Endothelial cell (in vitro differentiated cells): ENCODE data around the gene TMC1. TPM values are rescaled to one million over a fixed set of nuclear protein-coding genes. Genes with fewer than 3 reads are reported as not detected.

Experiments
- DNase-seq: peaks from one replicate; pipeline ENCODE4 v3.0.0; 2021; ENCODE audit warnings: low spot score
- H3K27ac Mint-ChIP-seq: one replicate; pipeline ENCODE4 v1.8.0; 2021; ENCODE audit warnings: mixed read lengths, inconsistent platforms; ENCODE audit not compliant: unreplicated experiment
- H3K27me3 Mint-ChIP-seq: one replicate; pipeline ENCODE4 v1.8.0; 2021; ENCODE audit warnings: mild to moderate bottlenecking, moderate library complexity, mixed read lengths, inconsistent platforms; ENCODE audit not compliant: unreplicated experiment
- H3K36me3 Mint-ChIP-seq: one replicate; pipeline ENCODE4 v1.8.0; 2021; ENCODE audit warnings: mild to moderate bottlenecking, low read depth, mixed read lengths, inconsistent platforms; ENCODE audit not compliant: unreplicated experiment
- H3K4me1 Mint-ChIP-seq: one replicate; pipeline ENCODE4 v1.8.0; 2021; ENCODE audit warnings: mild to moderate bottlenecking, mixed read lengths, inconsistent platforms; ENCODE audit not compliant: unreplicated experiment
- H3K4me3 Mint-ChIP-seq: one replicate; pipeline ENCODE4 v1.8.0; 2021; ENCODE audit warnings: mild to moderate bottlenecking, mixed read lengths, inconsistent platforms; ENCODE audit not compliant: unreplicated experiment
- H3K9me3 Mint-ChIP-seq: one replicate; pipeline ENCODE4 v1.8.0; 2021; ENCODE audit warnings: mixed read lengths, inconsistent platforms; ENCODE audit not compliant: unreplicated experiment
- CTCF ChIP-seq: fragments of 200-600 bp; sonication (generic); IDR thresholded peaks from one replicate; pipeline ENCODE4 v1.5.0; 2021; ENCODE audit warnings: antibody characterized with exemption; ENCODE audit not compliant: unreplicated experiment
- total RNA-seq: library from RNA; stranded (reverse); fragmentation: NEBNext Ultra II Directional; extraction: Animal tissue kit (Norgen Biotek cat#: 25700); gene quantifications from one replicate; pipeline ENCODE4 v1.2.1, GENCODE V29; 2021; ENCODE audit not compliant: unreplicated experiment

The TMC1 gene
- total RNA-seq, 1 donor from 2014 or later: not detected

- no peak for TF ChIP-seq CTCF
- Mint-ChIP-seq H3K27ac (no peak overlapping the region), H3K36me3 (no peaks in the 10 kb centered on the region), H3K4me3 (no peak overlapping the region), H3K4me1 (no peaks in the 10 kb centered on the region), H3K9me3 (no peaks in the 10 kb centered on the region), H3K27me3 (no peaks in the 10 kb centered on the region)
- no peak for DNase-seq
Observed at GRCh38 chr9:72704688-72705375, 183.4 kb downstream of the TMC1 start.

GRCh38 chr9:72718503-72718902 is 197.1 kb downstream of the TMC1 start:
- H3K9me3 Mint-ChIP-seq: no peaks in the 10 kb centered on the region
- no peak for DNase-seq
- TF ChIP-seq CTCF: no peak
- no peaks in the 10 kb centered on the region for H3K4me1 Mint-ChIP-seq
- no peak overlapping the region for H3K4me3 Mint-ChIP-seq
- no peak overlapping the region for H3K27ac Mint-ChIP-seq
- peaks cover 3% of the 10 kb centered on the region for H3K27me3 Mint-ChIP-seq
- H3K36me3 Mint-ChIP-seq: no peaks in the 10 kb centered on the region

GRCh38 chr9:72721067-72721466 is 199.7 kb downstream of the TMC1 start:
- Mint-ChIP-seq H3K27ac (no peak overlapping the region), H3K27me3 (peaks cover 3% of the 10 kb centered on the region), H3K4me3 (no peak overlapping the region), H3K9me3 (no peaks in the 10 kb centered on the region), H3K4me1 (no peaks in the 10 kb centered on the region), H3K36me3 (no peaks in the 10 kb centered on the region)
- TF ChIP-seq CTCF: no peak
- no peak for DNase-seq

GRCh38 chr9:72726947-72727346 is 205.5 kb downstream of the TMC1 start:
- Mint-ChIP-seq H3K4me3 (no peak overlapping the region), H3K9me3 (no peaks in the 10 kb centered on the region), H3K27ac (no peak overlapping the region), H3K36me3 (no peaks in the 10 kb centered on the region), H3K27me3 (no peaks in the 10 kb centered on the region), H3K4me1 (no peaks in the 10 kb centered on the region)
- TF ChIP-seq CTCF: no peak
- no peak for DNase-seq

GRCh38 chr9:72728031-72728770 is 206.8 kb downstream of the TMC1 start:
- H3K27ac Mint-ChIP-seq: no peak overlapping the region
- no peaks in the 10 kb centered on the region for H3K4me1 Mint-ChIP-seq

More at GRCh38 chr9:72728031-72728770, 206.8 kb downstream of the TMC1 start:
- no peak overlapping the region for H3K4me3 Mint-ChIP-seq
- TF ChIP-seq CTCF: no peak
- no peaks in the 10 kb centered on the region for H3K36me3 Mint-ChIP-seq
- H3K9me3 Mint-ChIP-seq: no peaks in the 10 kb centered on the region
- H3K27me3 Mint-ChIP-seq: no peaks in the 10 kb centered on the region
- no peak for DNase-seq
